Measurements from ENCODE around the gene GABRA1. TPM values are rescaled to one million over a fixed set of nuclear protein-coding genes. Genes with fewer than 3 reads are reported as not detected.

Gene GABRA1
- total and polyA plus RNA-seq, 8 donors: 0.05 to 0.92 (median 0.75) TPM; not detected in 5

DNA sequence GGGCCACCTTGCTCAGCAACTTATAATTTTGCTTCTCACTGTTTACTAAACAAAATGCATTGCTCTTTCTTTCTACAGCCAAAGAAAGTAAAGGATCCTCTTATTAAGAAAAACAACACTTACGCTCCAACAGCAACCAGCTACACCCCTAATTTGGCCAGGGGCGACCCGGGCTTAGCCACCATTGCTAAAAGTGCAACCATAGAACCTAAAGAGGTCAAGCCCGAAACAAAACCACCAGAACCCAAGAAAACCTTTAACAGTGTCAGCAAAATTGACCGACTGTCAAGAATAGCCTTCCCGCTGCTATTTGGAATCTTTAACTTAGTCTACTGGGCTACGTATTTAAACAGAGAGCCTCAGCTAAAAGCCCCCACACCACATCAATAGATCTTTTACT lies 49.1 kb downstream of the GABRA1 start:
- intact Hi-C loops (cut with DNase I; ENCODE audit: low total_unique reads): no loop called here
- TF ChIP-seq, protein P1, sequence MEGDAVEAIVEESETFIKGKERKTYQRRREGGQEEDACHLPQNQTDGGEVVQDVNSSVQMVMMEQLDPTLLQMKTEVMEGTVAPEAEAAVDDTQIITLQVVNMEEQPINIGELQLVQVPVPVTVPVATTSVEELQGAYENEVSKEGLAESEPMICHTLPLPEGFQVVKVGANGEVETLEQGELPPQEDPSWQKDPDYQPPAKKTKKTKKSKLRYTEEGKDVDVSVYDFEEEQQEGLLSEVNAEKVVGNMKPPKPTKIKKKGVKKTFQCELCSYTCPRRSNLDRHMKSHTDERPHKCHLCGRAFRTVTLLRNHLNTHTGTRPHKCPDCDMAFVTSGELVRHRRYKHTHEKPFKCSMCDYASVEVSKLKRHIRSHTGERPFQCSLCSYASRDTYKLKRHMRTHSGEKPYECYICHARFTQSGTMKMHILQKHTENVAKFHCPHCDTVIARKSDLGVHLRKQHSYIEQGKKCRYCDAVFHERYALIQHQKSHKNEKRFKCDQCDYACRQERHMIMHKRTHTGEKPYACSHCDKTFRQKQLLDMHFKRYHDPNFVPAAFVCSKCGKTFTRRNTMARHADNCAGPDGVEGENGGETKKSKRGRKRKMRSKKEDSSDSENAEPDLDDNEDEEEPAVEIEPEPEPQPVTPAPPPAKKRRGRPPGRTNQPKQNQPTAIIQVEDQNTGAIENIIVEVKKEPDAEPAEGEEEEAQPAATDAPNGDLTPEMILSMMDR (IDR thresholded peaks at IDR 0.05): no peak
- TF ChIP-seq POLR2A (IDR thresholded peaks at IDR 0.05) (no peak), EP300 (IDR thresholded peaks at IDR 0.05) (no peak), POLR2AphosphoS5 (IDR thresholded peaks at IDR 0.05) (no peak)

DNA sequence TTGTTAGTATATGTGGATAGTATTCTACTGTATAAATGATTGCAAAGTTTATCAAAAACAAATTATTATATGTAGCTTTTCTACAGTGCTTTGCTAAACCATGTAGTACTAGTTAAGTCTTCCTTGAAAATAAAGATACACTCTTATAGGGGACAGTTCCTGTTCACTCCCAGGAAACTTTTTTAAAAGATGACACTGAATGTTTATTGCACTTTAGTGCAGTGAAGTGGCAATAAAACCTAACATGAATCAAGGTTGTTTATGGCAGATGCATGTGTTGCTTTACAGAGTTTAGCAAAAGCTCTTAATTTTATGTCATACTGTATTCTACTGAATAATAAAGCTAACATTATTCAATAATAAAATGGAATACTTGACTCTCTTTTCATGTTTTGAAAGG lies 51.7 kb downstream of the GABRA1 start:
- intact Hi-C loops (cut with DNase I; ENCODE audit: low total_unique reads): no loop called here
- no peak for TF ChIP-seq POLR2AphosphoS5 (IDR thresholded peaks at IDR 0.05)
- Histone ChIP-seq H3K4me3 (no peak overlapping the region), H3K27me3 (no peaks in the 10 kb centered on the region), H3K27ac (no peak overlapping the region), H3K4me1 (no peaks in the 10 kb centered on the region), H3K36me3 (no peaks in the 10 kb centered on the region), H3K9me3 (no peaks in the 10 kb centered on the region)
- no peak for DNase-seq

More for the DNA sequence above, 49.1 kb downstream of the GABRA1 start:
- WGBS, 5 donors: 60 to 76% (median 69%) methylated on average over 7 of the region's 7 CpGs
- Histone ChIP-seq H3K27me3 (no peaks in the 10 kb centered on the region), H3K4me1 (no peaks in the 10 kb centered on the region), H3K9me3 (no peaks in the 10 kb centered on the region), H3K36me3 (no peaks in the 10 kb centered on the region), H3K4me3 (no peak overlapping the region), H3K27ac (no peak overlapping the region)
- DNase-seq: no peak

GRCh38 chr5:161900981-161901380 lies 53.1 kb downstream of the GABRA1 start:
- Histone ChIP-seq H3K27ac (no peak overlapping the region), H3K27me3 (no peaks in the 10 kb centered on the region), H3K9me3 (no peaks in the 10 kb centered on the region), H3K4me1 (no peaks in the 10 kb centered on the region), H3K36me3 (no peaks in the 10 kb centered on the region), H3K4me3 (no peak overlapping the region)
- WGBS, 5 donors: 90 to 98% (median 96%) methylated on average over 1 of the region's 1 CpG
- DNase-seq: no peak
- TF ChIP-seq POLR2A (IDR thresholded peaks at IDR 0.05): no peak
- TF ChIP-seq, protein P1 (IDR thresholded peaks at IDR 0.05): no peak
- TF ChIP-seq POLR2AphosphoS5 (IDR thresholded peaks at IDR 0.05): no peak
- TF ChIP-seq EP300 (IDR thresholded peaks at IDR 0.05): no peak
- intact Hi-C loops (cut with DNase I; ENCODE audit: low total_unique reads): no loop called here

DNA sequence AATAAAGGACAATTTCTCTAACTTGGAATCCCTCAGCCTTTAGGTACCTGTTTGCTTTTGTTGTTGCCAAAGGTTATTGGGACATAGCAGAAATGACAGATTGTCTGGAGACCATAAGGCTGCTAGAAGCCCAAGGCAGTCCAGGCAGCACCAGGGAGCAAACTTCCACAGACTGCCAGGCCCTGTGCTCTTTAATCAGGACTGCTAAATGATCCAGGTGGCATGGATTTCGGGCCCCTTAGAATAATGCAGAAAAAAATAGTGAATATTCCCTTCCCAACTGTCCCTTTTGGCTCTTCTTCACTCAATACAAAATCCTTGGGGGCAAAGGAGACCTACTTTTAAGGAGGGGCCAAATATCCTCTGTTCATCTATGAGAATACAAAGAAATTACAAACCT lies 73.9 kb downstream of the GABRA1 start:
- H3K27ac ChIP-seq: no peak overlapping the region
- TF ChIP-seq POLR2A (IDR thresholded peaks at IDR 0.05) (no peak), EP300 (IDR thresholded peaks at IDR 0.05) (no peak), POLR2AphosphoS5 (IDR thresholded peaks at IDR 0.05) (no peak)
- TF ChIP-seq, protein P1 (IDR thresholded peaks at IDR 0.05): no peak
- no peaks in the 10 kb centered on the region for H3K27me3 ChIP-seq
- H3K4me3 ChIP-seq: no peak overlapping the region
- no peaks in the 10 kb centered on the region for H3K4me1 ChIP-seq
- H3K36me3 ChIP-seq: no peaks in the 10 kb centered on the region
- 18 to 53% (median 30%) methylated on average over 1 of the region's 1 CpG for WGBS, 5 donors
- intact Hi-C loops (cut with DNase I; ENCODE audit: low total_unique reads): no loop called here
- no peak for DNase-seq
- H3K9me3 ChIP-seq: peaks cover 0 to 6% (median 3%) of the 10 kb centered on the region in 4 donors

- 68 to 81% (median 72%) methylated on average over 3 of the region's 3 CpGs for WGBS, 5 donors
- intact Hi-C loops (cut with DNase I; ENCODE audit: low total_unique reads): no loop called here
- no peaks in the 10 kb centered on the region for H3K27me3 ChIP-seq
- no peak for TF ChIP-seq POLR2A (IDR thresholded peaks at IDR 0.05)
- TF ChIP-seq, protein P1 (IDR thresholded peaks at IDR 0.05): no peak
- no peak for TF ChIP-seq EP300 (IDR thresholded peaks at IDR 0.05)
- TF ChIP-seq POLR2AphosphoS5 (IDR thresholded peaks at IDR 0.05): no peak
- no peak for DNase-seq
- H3K36me3 ChIP-seq: no peaks in the 10 kb centered on the region
- H3K4me3 ChIP-seq: no peak overlapping the region
- no peak overlapping the region for H3K27ac ChIP-seq
- H3K4me1 ChIP-seq: no peaks in the 10 kb centered on the region
- peaks cover 0 to 6% (median 3%) of the 10 kb centered on the region in 4 donors for H3K9me3 ChIP-seq
Observed at GRCh38 chr5:161924270-161924669, 76.3 kb downstream of the GABRA1 start.
